Neuronal stem cell (in vitro differentiated cells): ENCODE measurements around the gene APC2.
A peak's percentile ranks its signal among the peaks of the same experiment; 100 is the strongest.

Experiments used
- DNase-seq: peaks from one replicate; pipeline ENCODE4 v3.0.0-alpha.2; 2013; ENCODE audit warnings: low spot score
- H2AFZ ChIP-seq: one replicate; pipeline ENCODE4 v1.6.1; 2013; ENCODE audit warnings: mild to moderate bottlenecking, low read length, inconsistent platforms
- H2AK5ac ChIP-seq: 2 replicates; pipeline ENCODE4 v1.6.1; 2013; ENCODE audit warnings: low read depth, mild to moderate bottlenecking, inconsistent platforms, low read length, moderate library complexity, mixed read lengths
- H2BK120ac ChIP-seq: 2 replicates; pipeline ENCODE4 v1.6.1; 2013; ENCODE audit warnings: low read depth, mild to moderate bottlenecking, inconsistent platforms, low read length, moderate library complexity, mixed read lengths
- H2BK12ac ChIP-seq: one replicate; pipeline ENCODE4 v1.6.1; 2013; ENCODE audit warnings: low read length, inconsistent platforms
- H2BK15ac ChIP-seq: 2 replicates; pipeline ENCODE4 v1.6.1; 2013; ENCODE audit warnings: mild to moderate bottlenecking, low read length, inconsistent platforms, mixed read lengths
- H2BK5ac ChIP-seq: one replicate; pipeline ENCODE4 v1.6.1; 2013; ENCODE audit warnings: inconsistent platforms, mild to moderate bottlenecking, low read length, moderate library complexity
- H3K14ac ChIP-seq: one replicate; pipeline ENCODE4 v1.6.1; 2013; ENCODE audit warnings: low read length, inconsistent platforms
- H3K18ac ChIP-seq: 2 replicates; pipeline ENCODE4 v1.6.1; 2013; ENCODE audit warnings: low read length, inconsistent platforms
- H3K23ac ChIP-seq: 2 replicates; pipeline ENCODE4 v1.6.1; 2013; ENCODE audit warnings: low read depth, mild to moderate bottlenecking, mixed read lengths, low read length, inconsistent platforms; ENCODE audit not compliant: poor library complexity
- H3K27ac ChIP-seq: replicated peaks from 3 replicates; pipeline ENCODE4 v1.5.1; 2013; ENCODE audit warnings: low read length, inconsistent platforms
- H3K27me3 ChIP-seq, 3 experiments: 2 replicates each; pipeline ENCODE4 v1.6.1; 2013; ENCODE audit warnings: low read length in 3 of 3, mild to moderate bottlenecking in 2 of 3, inconsistent platforms in 1 of 3, low read depth in 1 of 3, mixed read lengths in 1 of 3, moderate library complexity in 1 of 3; ENCODE audit not compliant: control insufficient read depth in 3 of 3, insufficient read depth in 3 of 3
- H3K36me3 ChIP-seq, 2 donors: replicated peaks in 1 of 2; 2 replicates each; pipeline ENCODE4 v1.6.1; 2013; ENCODE audit warnings: low read length in 2 of 2; ENCODE audit not compliant: control insufficient read depth in 2 of 2, insufficient read depth in 2 of 2
- H3K4ac ChIP-seq: 2 replicates; pipeline ENCODE4 v1.6.1; 2013; ENCODE audit warnings: inconsistent platforms, mild to moderate bottlenecking, low read length, moderate library complexity
- H3K4me1 ChIP-seq, 2 donors: 1 replicate in 1 of 2; 2 replicates in 1 of 2; pipeline ENCODE4 v1.6.1; 2013; ENCODE audit warnings: low read length in 2 of 2, low read depth in 1 of 2; ENCODE audit not compliant: control insufficient read depth in 2 of 2, insufficient read depth in 1 of 2
- H3K4me2 ChIP-seq: one replicate; pipeline ENCODE4 v1.6.1; 2013; ENCODE audit warnings: mild to moderate bottlenecking, low read length, inconsistent platforms; ENCODE audit not compliant: insufficient read depth, poor library complexity, severe bottlenecking
- H3K4me3 ChIP-seq, 2 donors: 2 replicates each; pipeline ENCODE4 v1.5.1; 2013; ENCODE audit warnings: low read length in 2 of 2, mild to moderate bottlenecking in 2 of 2, inconsistent platforms in 1 of 2, moderate library complexity in 1 of 2
- H3K79me1 ChIP-seq: one replicate; pipeline ENCODE4 v1.6.1; 2013; ENCODE audit warnings: low read depth, mild to moderate bottlenecking, inconsistent platforms, low read length, moderate library complexity
- H3K9ac ChIP-seq: one replicate; pipeline ENCODE4 v1.6.1; 2013; ENCODE audit warnings: mild to moderate bottlenecking, low read depth, low read length, inconsistent platforms; ENCODE audit not compliant: poor library complexity
- H3K9me3 ChIP-seq, 2 donors: replicated peaks in 1 of 2; 2 replicates each; pipeline versions ENCODE3 to v1.6.1; 2013; ENCODE audit warnings: low read length in 2 of 2, mild to moderate bottlenecking in 2 of 2, inconsistent platforms in 1 of 2, low read depth in 1 of 2, mixed read lengths in 1 of 2, moderate library complexity in 1 of 2; ENCODE audit not compliant: control insufficient read depth in 2 of 2, insufficient read depth in 1 of 2
- H4K8ac ChIP-seq: one replicate; pipeline ENCODE4 v1.6.1; 2013; ENCODE audit warnings: low read depth, mild to moderate bottlenecking, inconsistent platforms, low read length, moderate library complexity
- H4K91ac ChIP-seq: one replicate; pipeline ENCODE4 v1.6.1; 2013; ENCODE audit warnings: low read length, low read depth, mild to moderate bottlenecking, inconsistent platforms; ENCODE audit not compliant: poor library complexity
- WGBS, 2 donors: extraction: QIAGEN DNeasy Blood & Tissue Kit; methylation state at CpG; one replicate each; pipeline ENCODE4 v1.1.7; 2013; ENCODE audit warnings: missing lambda C conversion rate in 2 of 2, mixed read lengths in 1 of 2; ENCODE audit not compliant: insufficient read length in 2 of 2, insufficient replicate concordance in 1 of 2; ENCODE audit errors: extremely low coverage in 2 of 2; 5-methylcytosine and 5-hydroxymethylcytosine counted together

APC2 gene

GRCh38 chr19:1428738-1429391 lies 21.1 kb upstream of the APC2 start:
- H3K79me1 ChIP-seq, result peaks cover 27% of the 10 kb centered on the region
- no peak overlapping the region for H2BK12ac ChIP-seq
- peaks cover 51 to 85% of the 10 kb centered on the region in 2 donors for H3K36me3 ChIP-seq
- no peak overlapping the region for H3K9ac ChIP-seq
- peak overlapping the region; percentile 46 for H2AK5ac ChIP-seq
- no peak for DNase-seq
- H3K14ac ChIP-seq, result no peak overlapping the region
- no peak overlapping the region for H3K4ac ChIP-seq
- no peaks in the 10 kb centered on the region for H3K27me3 ChIP-seq
- no peak overlapping the region for H2AFZ ChIP-seq
- H3K4me2 ChIP-seq, result no peak overlapping the region
- no peak overlapping the region for H2BK120ac ChIP-seq
- no peak overlapping the region for H3K4me3 ChIP-seq
- no CpG with 5 or more reads among the region's 41 CpGs for WGBS, 2 donors
- no peak overlapping the region for H2BK15ac ChIP-seq
- no peak overlapping the region for H4K91ac ChIP-seq
- peak overlapping the region; percentile 73 for H3K23ac ChIP-seq
- no peaks in the 10 kb centered on the region for H3K9me3 ChIP-seq
- H4K8ac ChIP-seq, result no peak overlapping the region
- H3K18ac ChIP-seq, result peak overlapping the region; percentile 17
- H2BK5ac ChIP-seq, result peak overlapping the region; percentile 24
- no peak overlapping the region for H3K27ac ChIP-seq
- peaks cover 10 to 19% of the 10 kb centered on the region in 2 donors for H3K4me1 ChIP-seq

GRCh38 chr19:1429750-1430149 lies 20.2 kb upstream of the APC2 start:
- H3K4me2 ChIP-seq, result no peak overlapping the region
- no peak overlapping the region for H3K9ac ChIP-seq
- no peak overlapping the region for H2BK15ac ChIP-seq
- DNase-seq, result no peak
- H3K18ac ChIP-seq, result no peak overlapping the region
- H3K4me3 ChIP-seq, result no peak overlapping the region
- H3K79me1 ChIP-seq, result peaks cover 21% of the 10 kb centered on the region
- H2AFZ ChIP-seq, result no peak overlapping the region
- no peak overlapping the region for H3K14ac ChIP-seq
- whole genome bisulfite sequencing, 2 donors, result no CpG with 5 or more reads among the region's 14 CpGs
- H4K8ac ChIP-seq, result no peak overlapping the region
- H2BK5ac ChIP-seq, result peak overlapping the region; percentile 22
- no peaks in the 10 kb centered on the region for H3K9me3 ChIP-seq
- H3K36me3 ChIP-seq, result peaks cover 53 to 92% of the 10 kb centered on the region in 2 donors
- H3K27ac ChIP-seq, result no peak overlapping the region
- H3K4me1 ChIP-seq, result peaks cover 5 to 11% of the 10 kb centered on the region in 2 donors
- no peak overlapping the region for H2BK120ac ChIP-seq
- no peak overlapping the region for H4K91ac ChIP-seq
- no peaks in the 10 kb centered on the region for H3K27me3 ChIP-seq
- H2AK5ac ChIP-seq, result no peak overlapping the region
- no peak overlapping the region for H3K23ac ChIP-seq
- no peak overlapping the region for H2BK12ac ChIP-seq
- no peak overlapping the region for H3K4ac ChIP-seq

- Histone ChIP-seq H2BK15ac (no peak overlapping the region), H3K27ac (no peak overlapping the region), H4K8ac (no peak overlapping the region), H3K9me3 (no peaks in the 10 kb centered on the region), H3K79me1 (peaks cover 17% of the 10 kb centered on the region), H3K27me3 (no peaks in the 10 kb centered on the region), H2BK120ac (no peak overlapping the region), H2BK5ac (no peak overlapping the region), H2BK12ac (no peak overlapping the region), H3K4ac (no peak overlapping the region), H2AFZ (no peak overlapping the region), H4K91ac (no peak overlapping the region), H3K18ac (no peak overlapping the region), H3K4me3 (no peak overlapping the region), H3K14ac (no peak overlapping the region), H3K4me1 (peaks cover 3 to 6% of the 10 kb centered on the region in 2 donors), H3K23ac (no peak overlapping the region), H3K4me2 (no peak overlapping the region), H2AK5ac (no peak overlapping the region), H3K9ac (peak overlapping the region; percentile 60), H3K36me3 (peaks cover 50 to 92% of the 10 kb centered on the region in 2 donors)
- no peak for DNase-seq
- no CpG with 5 or more reads among the region's 14 CpGs for WGBS, 2 donors
Measured at GRCh38 chr19:1430246-1430645, 19.7 kb upstream of the APC2 start.

- Histone ChIP-seq H3K9me3 (no peaks in the 10 kb centered on the region), H3K18ac (no peak overlapping the region), H4K91ac (no peak overlapping the region), H2AFZ (no peak overlapping the region), H3K27ac (no peak overlapping the region), H2BK120ac (no peak overlapping the region), H3K23ac (peak overlapping the region; percentile 65), H3K36me3 (peaks cover 51 to 82% of the 10 kb centered on the region in 2 donors), H3K79me1 (peaks cover 14% of the 10 kb centered on the region), H3K4ac (peak overlapping the region; percentile 66), H4K8ac (no peak overlapping the region), H3K4me2 (no peak overlapping the region), H2AK5ac (no peak overlapping the region), H3K4me1 (no peaks in the 10 kb centered on the region), H2BK15ac (no peak overlapping the region), H3K27me3 (no peaks in the 10 kb centered on the region), H3K14ac (no peak overlapping the region), H3K4me3 (peak overlapping the region in 1 of 2 donors; percentile 38), H2BK5ac (no peak overlapping the region), H2BK12ac (no peak overlapping the region), H3K9ac (no peak overlapping the region)
- DNase-seq, result no peak
- WGBS, 2 donors, result no CpG with 5 or more reads among the region's 24 CpGs
Measured at GRCh38 chr19:1431759-1432506, 18.0 kb upstream of the APC2 start.
